ENCODE measurements around the gene ASTL. TPM values are rescaled to one million over a fixed set of nuclear protein-coding genes. Genes with fewer than 3 reads are reported as not detected.
A peak's percentile ranks its signal among the peaks of the same experiment; 100 is the strongest.

The ASTL gene
- polyA plus RNA-seq, 3 donors = 0.71 TPM; not detected in 2

DNA sequence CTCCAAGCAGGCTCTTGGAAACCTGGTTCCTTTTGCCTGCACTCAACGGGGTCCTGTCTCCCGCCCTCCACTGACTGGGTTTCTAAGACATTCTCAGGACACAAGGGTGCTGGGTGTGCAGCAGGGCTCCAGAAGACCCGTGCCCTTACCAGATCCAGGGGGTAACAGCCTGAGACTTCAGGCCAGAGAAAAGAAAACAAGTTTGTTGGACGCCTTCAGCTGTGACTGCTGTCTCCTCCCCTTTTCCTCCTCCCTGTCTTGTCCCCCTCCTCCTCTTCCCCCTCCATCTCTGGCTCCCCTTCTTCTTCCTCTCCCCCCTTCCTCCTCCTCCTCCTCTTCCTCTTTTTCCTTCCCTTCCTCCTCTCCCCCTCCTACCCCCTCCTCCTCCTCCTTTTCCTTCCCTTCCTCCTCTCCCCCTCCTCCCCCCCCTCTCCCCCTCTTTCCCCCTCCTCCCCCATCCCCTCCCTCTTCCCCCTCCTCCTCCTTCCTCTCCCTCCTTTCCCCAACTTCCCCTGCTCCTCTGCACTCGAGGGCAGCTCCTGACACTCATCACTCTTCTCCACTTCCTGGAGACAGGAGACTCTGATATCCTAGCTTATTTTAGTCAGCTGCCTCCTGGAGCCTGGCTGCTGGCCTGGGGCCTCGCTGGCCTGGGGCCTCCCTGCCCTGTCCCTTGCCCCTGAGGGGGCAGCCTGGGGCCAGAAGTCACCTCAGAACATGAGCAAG is 34.4 kb downstream of the ASTL start:
- H3K27me3 ChIP-seq (ENCODE audit: control insufficient read depth in 2 of 2, insufficient read depth in 2 of 2, low read length in 2 of 2) = no peaks in the 10 kb centered on the region
- peaks cover 11 to 18% of the 10 kb centered on the region in 2 donors for H3K9me3 ChIP-seq (replicated peaks in 1 of 2; ENCODE audit: control insufficient read depth in 1 of 2, insufficient read depth in 1 of 2, low read length in 2 of 2)
- no peak overlapping the region for H3K4me3 ChIP-seq (replicated peaks in 1 of 3; ENCODE audit: low read depth in 2 of 3, low read length in 3 of 3)
- no peaks in the 10 kb centered on the region for H3K79me2 ChIP-seq (ENCODE audit: insufficient read depth, low read length)
- Mint-ChIP-seq H3K9me3 (peaks cover 13 to 27% (median 21%) of the 10 kb centered on the region in 7 donors), H3K4me3 (peak overlapping the region in 1 of 2 donors; percentile 55), H3K4me1 (peaks cover 21% of the 10 kb centered on the region), H3K27me3 (ENCODE audit: low read depth in 3 of 3) (peaks cover 2 to 11% (median 8%) of the 10 kb centered on the region in 3 donors), H3K27ac (peak overlapping the region in 3 of 7 donors; percentile 47 to 73 (median 68)), H3K36me3 (no peaks in the 10 kb centered on the region)
- DNase-seq = no peak
- H4K20me1 ChIP-seq (ENCODE audit: insufficient read depth, low read length) = no peaks in the 10 kb centered on the region
- peaks cover 6 to 24% of the 10 kb centered on the region in 2 donors for H3K4me1 ChIP-seq (ENCODE audit: control insufficient read depth in 1 of 2, insufficient read depth in 2 of 2, low read length in 2 of 2)
- peak overlapping the region; percentile 26 to 41 for H3K27ac ChIP-seq (ENCODE audit: low read depth in 1 of 2, low read length in 2 of 2)
- no peak overlapping the region for H3K9ac ChIP-seq (ENCODE audit: insufficient read depth, low read length, poor library complexity, severe bottlenecking)
- intact Hi-C loops (cut with micrococcal nuclease) = no loop called here
- TF ChIP-seq, protein P1, sequence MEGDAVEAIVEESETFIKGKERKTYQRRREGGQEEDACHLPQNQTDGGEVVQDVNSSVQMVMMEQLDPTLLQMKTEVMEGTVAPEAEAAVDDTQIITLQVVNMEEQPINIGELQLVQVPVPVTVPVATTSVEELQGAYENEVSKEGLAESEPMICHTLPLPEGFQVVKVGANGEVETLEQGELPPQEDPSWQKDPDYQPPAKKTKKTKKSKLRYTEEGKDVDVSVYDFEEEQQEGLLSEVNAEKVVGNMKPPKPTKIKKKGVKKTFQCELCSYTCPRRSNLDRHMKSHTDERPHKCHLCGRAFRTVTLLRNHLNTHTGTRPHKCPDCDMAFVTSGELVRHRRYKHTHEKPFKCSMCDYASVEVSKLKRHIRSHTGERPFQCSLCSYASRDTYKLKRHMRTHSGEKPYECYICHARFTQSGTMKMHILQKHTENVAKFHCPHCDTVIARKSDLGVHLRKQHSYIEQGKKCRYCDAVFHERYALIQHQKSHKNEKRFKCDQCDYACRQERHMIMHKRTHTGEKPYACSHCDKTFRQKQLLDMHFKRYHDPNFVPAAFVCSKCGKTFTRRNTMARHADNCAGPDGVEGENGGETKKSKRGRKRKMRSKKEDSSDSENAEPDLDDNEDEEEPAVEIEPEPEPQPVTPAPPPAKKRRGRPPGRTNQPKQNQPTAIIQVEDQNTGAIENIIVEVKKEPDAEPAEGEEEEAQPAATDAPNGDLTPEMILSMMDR (IDR thresholded peaks at IDR 0.05) = no peak
- H3K4me2 ChIP-seq (replicated peaks; ENCODE audit: extremely low read depth, low read length, poor library complexity, severe bottlenecking) = peak overlapping the region; percentile 11
- H3K36me3 ChIP-seq (replicated peaks in 1 of 2; ENCODE audit: control insufficient read depth in 1 of 2, insufficient read depth in 2 of 2, low read length in 2 of 2) = no peaks in the 10 kb centered on the region
- H2AFZ ChIP-seq (ENCODE audit: insufficient read depth, low read depth, low read length, poor library complexity, severe bottlenecking) = peak overlapping the region; percentile 4
- 29% methylated on average over 5 of the region's 6 CpGs for WGBS (ENCODE audit: insufficient coverage)

DNA sequence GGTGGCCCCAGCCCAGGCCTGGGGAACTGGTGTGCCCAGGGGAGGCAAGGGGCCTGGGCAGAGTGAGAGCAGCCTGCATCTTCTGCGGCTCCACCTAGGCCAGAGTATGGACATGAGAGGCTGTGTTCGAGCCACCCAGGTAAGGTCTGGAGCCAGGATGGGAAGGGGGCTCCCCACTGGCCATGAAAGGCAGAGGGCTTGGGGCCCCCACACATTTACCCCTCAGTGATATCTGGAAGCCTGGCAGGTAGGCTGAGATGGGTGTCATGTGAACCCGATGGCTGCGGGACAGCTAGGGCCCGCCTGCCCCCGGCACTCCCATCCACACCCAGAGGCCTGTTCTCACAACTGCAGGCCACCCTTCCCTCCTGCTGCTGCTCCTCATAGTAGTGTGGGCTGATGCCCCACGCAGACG is 35.1 kb downstream of the ASTL start:
- TF ChIP-seq, protein P1 (IDR thresholded peaks at IDR 0.05) = no peak
- peaks cover 6 to 24% of the 10 kb centered on the region in 2 donors for H3K4me1 ChIP-seq (ENCODE audit: control insufficient read depth in 1 of 2, insufficient read depth in 2 of 2, low read length in 2 of 2)
- peak overlapping the region; percentile 4 for H2AFZ ChIP-seq (ENCODE audit: insufficient read depth, low read depth, low read length, poor library complexity, severe bottlenecking)
- Mint-ChIP-seq H3K4me3 (no peak overlapping the region), H3K27ac (peak overlapping the region in 1 of 7 donors; percentile 66), H3K36me3 (no peaks in the 10 kb centered on the region), H3K27me3 (ENCODE audit: low read depth in 3 of 3) (peaks cover 2 to 8% (median 4%) of the 10 kb centered on the region in 3 donors), H3K9me3 (peaks cover 13 to 27% (median 21%) of the 10 kb centered on the region in 7 donors), H3K4me1 (peaks cover 21% of the 10 kb centered on the region)
- no peak overlapping the region for H3K27ac ChIP-seq (ENCODE audit: low read depth in 1 of 2, low read length in 2 of 2)
- H3K4me2 ChIP-seq (replicated peaks; ENCODE audit: extremely low read depth, low read length, poor library complexity, severe bottlenecking) = no peak overlapping the region
- no peaks in the 10 kb centered on the region for H3K36me3 ChIP-seq (replicated peaks in 1 of 2; ENCODE audit: control insufficient read depth in 1 of 2, insufficient read depth in 2 of 2, low read length in 2 of 2)
- 58% methylated on average over 2 of the region's 8 CpGs for WGBS (ENCODE audit: insufficient coverage)
- no peaks in the 10 kb centered on the region for H3K79me2 ChIP-seq (ENCODE audit: insufficient read depth, low read length)
- intact Hi-C loops (cut with micrococcal nuclease) = no loop called here
- H3K4me3 ChIP-seq (replicated peaks in 1 of 3; ENCODE audit: low read depth in 2 of 3, low read length in 3 of 3) = no peak overlapping the region
- no peak overlapping the region for H3K9ac ChIP-seq (ENCODE audit: insufficient read depth, low read length, poor library complexity, severe bottlenecking)
- no peaks in the 10 kb centered on the region for H4K20me1 ChIP-seq (ENCODE audit: insufficient read depth, low read length)
- peaks cover 11 to 18% of the 10 kb centered on the region in 2 donors for H3K9me3 ChIP-seq (replicated peaks in 1 of 2; ENCODE audit: control insufficient read depth in 1 of 2, insufficient read depth in 1 of 2, low read length in 2 of 2)
- no peaks in the 10 kb centered on the region for H3K27me3 ChIP-seq (ENCODE audit: control insufficient read depth in 2 of 2, insufficient read depth in 2 of 2, low read length in 2 of 2)
- DNase-seq = no peak
